MCF 10A (cell line): Measurements from ENCODE around the gene SIK2. TPM values are rescaled to one million over a fixed set of nuclear protein-coding genes. Genes with fewer than 3 reads are reported as not detected.
A peak's percentile ranks its signal among the peaks of the same experiment; 100 is the strongest.

Source experiments
- BruUV-seq: library from RNA; stranded (reverse); fragments of 400-500 nt; replicated peaks from 2 replicates; lab custom pipeline; 2021; lab: Mats Ljungman, UMichigan
- CTCF ChIA-PET: fragments of 300-600 bp; sonication (Branson Sonifier 250); formaldehyde crosslinking; extraction: SDS; loops from one replicate; lab custom pipeline; 2021; ENCODE audit warnings: antibody characterized with exemption, inconsistent platforms; lab: Yijun Ruan, JAX
- POLR2A ChIA-PET: fragments of 300-600, 350-650 bp; sonication (Branson Sonifier 250); formaldehyde crosslinking; extraction: SDS; loops from one replicate; lab custom pipeline; 2020; ENCODE audit warnings: antibody characterized with exemption, inconsistent platforms; lab: Yijun Ruan, JAX
- DNase-seq: peaks from one replicate; pipeline ENCODE4 v3.0.0-alpha.2; 2018; ENCODE audit not compliant: unreplicated experiment
- H3K27ac Mint-ChIP-seq: one replicate; pipeline ENCODE4 v1.8.0; 2022; ENCODE audit warnings: mild to moderate bottlenecking, low read depth, mixed read lengths; ENCODE audit not compliant: unreplicated experiment
- H3K27me3 Mint-ChIP-seq: one replicate; pipeline ENCODE4 v1.8.0; 2022; ENCODE audit warnings: mixed read lengths; ENCODE audit not compliant: insufficient read depth, unreplicated experiment
- H3K36me3 Mint-ChIP-seq: one replicate; pipeline ENCODE4 v1.8.0; 2022; ENCODE audit warnings: mild to moderate bottlenecking, moderate library complexity, mixed read lengths; ENCODE audit not compliant: insufficient read depth, unreplicated experiment
- H3K4me1 Mint-ChIP-seq: one replicate; pipeline ENCODE4 v1.8.0; 2022; ENCODE audit warnings: mixed read lengths; ENCODE audit not compliant: insufficient read depth, unreplicated experiment
- H3K4me3 Mint-ChIP-seq: one replicate; pipeline ENCODE4 v1.8.0; 2022; ENCODE audit warnings: mild to moderate bottlenecking, moderate library complexity, mixed read lengths; ENCODE audit not compliant: unreplicated experiment
- H3K9me3 Mint-ChIP-seq: one replicate; pipeline ENCODE4 v1.8.0; 2022; ENCODE audit warnings: mixed read lengths; ENCODE audit not compliant: unreplicated experiment
- intact Hi-C: fragments of 100-400 bp; cut with micrococcal nuclease; formaldehyde crosslinking; loops from 2 replicates; pipeline ENCODE4 v1.14.1; 2022
- total RNA-seq: library from RNA; stranded (reverse); gene quantifications from 2 replicates; pipeline ENCODE4 v1.2.3, GENCODE V29; 2022
- TF ChIP-seq, protein P1 (sequence below): fragments of 200-600 bp; IDR thresholded peaks from one replicate; pipeline ENCODE4 v1.8.0; 2022; ENCODE audit warnings: antibody characterized with exemption, mild to moderate bottlenecking; ENCODE audit not compliant: unreplicated experiment

Gene SIK2
- total RNA-seq, 1 experiment from 2014 or later, result 13.7 TPM

DNA sequence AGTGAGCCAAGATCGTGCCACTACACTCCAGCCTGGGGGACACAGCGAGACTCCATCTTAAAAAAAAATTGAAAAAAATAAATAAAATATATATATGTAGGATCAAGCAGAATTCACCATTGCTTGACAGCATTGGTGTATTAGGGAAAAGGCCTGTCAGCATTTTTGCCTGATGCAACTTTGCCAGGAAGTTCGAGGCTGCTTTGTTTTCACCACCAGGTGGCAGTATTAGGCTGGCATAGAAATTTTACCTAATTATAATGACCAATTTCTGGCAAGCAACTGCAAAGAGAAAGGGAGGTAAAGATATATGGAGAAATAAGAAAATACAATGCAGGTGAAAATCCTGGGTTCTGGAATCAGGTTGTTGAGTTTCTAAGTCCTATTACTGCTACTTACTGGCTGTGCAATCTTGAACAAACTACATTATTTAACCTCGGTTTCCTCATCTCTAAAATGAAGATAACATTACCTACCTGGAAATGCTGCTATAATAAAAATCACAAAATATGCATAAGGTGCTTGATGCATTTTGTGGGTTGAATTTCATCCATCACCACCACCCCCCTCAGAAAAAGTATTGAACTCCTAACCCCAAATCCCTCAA is 37.0 kb upstream of the SIK2 start:
- no peaks in the 10 kb centered on the region for H3K27me3 Mint-ChIP-seq
- H3K4me1 Mint-ChIP-seq, result peaks cover 13% of the 10 kb centered on the region
- H3K36me3 Mint-ChIP-seq, result no peaks in the 10 kb centered on the region
- H3K9me3 Mint-ChIP-seq, result no peaks in the 10 kb centered on the region
- no peak overlapping the region for H3K4me3 Mint-ChIP-seq
- ChIA-PET POLR2A (no interaction called here), CTCF (interaction anchor here (0.6 to 2.0 kb wide), 11 partner anchors 11 to 288 kb away, joined by 3 to 17 read pairs (median 5); no protein-coding TSS in a partner anchor)
- TF ChIP-seq, protein P1, sequence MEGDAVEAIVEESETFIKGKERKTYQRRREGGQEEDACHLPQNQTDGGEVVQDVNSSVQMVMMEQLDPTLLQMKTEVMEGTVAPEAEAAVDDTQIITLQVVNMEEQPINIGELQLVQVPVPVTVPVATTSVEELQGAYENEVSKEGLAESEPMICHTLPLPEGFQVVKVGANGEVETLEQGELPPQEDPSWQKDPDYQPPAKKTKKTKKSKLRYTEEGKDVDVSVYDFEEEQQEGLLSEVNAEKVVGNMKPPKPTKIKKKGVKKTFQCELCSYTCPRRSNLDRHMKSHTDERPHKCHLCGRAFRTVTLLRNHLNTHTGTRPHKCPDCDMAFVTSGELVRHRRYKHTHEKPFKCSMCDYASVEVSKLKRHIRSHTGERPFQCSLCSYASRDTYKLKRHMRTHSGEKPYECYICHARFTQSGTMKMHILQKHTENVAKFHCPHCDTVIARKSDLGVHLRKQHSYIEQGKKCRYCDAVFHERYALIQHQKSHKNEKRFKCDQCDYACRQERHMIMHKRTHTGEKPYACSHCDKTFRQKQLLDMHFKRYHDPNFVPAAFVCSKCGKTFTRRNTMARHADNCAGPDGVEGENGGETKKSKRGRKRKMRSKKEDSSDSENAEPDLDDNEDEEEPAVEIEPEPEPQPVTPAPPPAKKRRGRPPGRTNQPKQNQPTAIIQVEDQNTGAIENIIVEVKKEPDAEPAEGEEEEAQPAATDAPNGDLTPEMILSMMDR, result peak; percentile 70
- no peak overlapping the region for H3K27ac Mint-ChIP-seq
- peak; percentile 75 for DNase-seq
- intact Hi-C loops, result loop anchor here (1.0 to 10.0 kb wide), 4 partner anchors 111 to 280 kb away; no protein-coding TSS in a partner anchor
- no TSS peak for BruUV-seq

- ChIA-PET POLR2A (interaction anchor here (0.7 kb wide), 1 partner anchor 283 kb away, joined by 3 read pairs; no protein-coding TSS in a partner anchor), CTCF (interaction anchor here (0.6 to 2.0 kb wide), 16 partner anchors 12 to 1766 kb away, joined by 3 to 17 read pairs (median 4); no protein-coding TSS in a partner anchor)
- no TSS peak for BruUV-seq
- Mint-ChIP-seq H3K9me3 (no peaks in the 10 kb centered on the region), H3K36me3 (no peaks in the 10 kb centered on the region), H3K4me3 (no peak overlapping the region), H3K27me3 (no peaks in the 10 kb centered on the region), H3K27ac (no peak overlapping the region), H3K4me1 (peaks cover 13% of the 10 kb centered on the region)
- TF ChIP-seq, protein P1, result no peak
- no peak for DNase-seq
- intact Hi-C loops, result loop anchor here (10.0 kb wide), 1 partner anchor 282 kb away; no protein-coding TSS in a partner anchor
These were observed 35.9 kb upstream of the SIK2 start for GRCh38 chr11:111566324-111566723.

- DNase-seq, result no peak
- TF ChIP-seq, protein P1, result no peak
- intact Hi-C loops, result loop anchor here (10.0 kb wide), 1 partner anchor 285 kb away; no protein-coding TSS in a partner anchor
- Mint-ChIP-seq H3K4me3 (no peak overlapping the region), H3K4me1 (no peaks in the 10 kb centered on the region), H3K27ac (no peak overlapping the region), H3K36me3 (no peaks in the 10 kb centered on the region), H3K27me3 (no peaks in the 10 kb centered on the region), H3K9me3 (no peaks in the 10 kb centered on the region)
- CTCF ChIA-PET, result no interaction called here
- POLR2A ChIA-PET, result interaction anchor here (0.6 kb wide), 1 partner anchor 197 kb away, joined by 3 read pairs; the partner anchor contains the start of gene PPP2R1B
- BruUV-seq, result no TSS peak
These were observed 32.8 kb upstream of the SIK2 start for GRCh38 chr11:111569476-111569875.

DNA sequence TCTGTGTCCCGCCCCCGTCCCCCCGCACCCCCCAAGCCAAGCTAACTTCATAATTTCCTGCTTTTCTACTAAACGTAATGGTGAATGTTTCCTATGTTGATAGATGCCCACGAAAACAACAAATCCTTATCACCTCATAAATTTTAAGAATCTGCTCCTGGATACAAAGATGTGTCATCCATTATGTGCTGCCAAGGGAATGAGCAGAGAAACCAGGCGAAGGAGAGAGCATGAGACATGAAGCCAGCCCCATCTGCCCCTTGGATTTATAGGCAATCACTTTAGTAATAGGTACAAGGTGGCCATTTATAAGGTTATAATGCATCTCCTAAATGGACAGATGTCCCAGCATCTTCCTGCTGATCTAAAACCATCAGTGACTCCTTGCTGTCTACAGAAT is 31.5 kb upstream of the SIK2 start:
- POLR2A ChIA-PET, result no interaction called here
- TF ChIP-seq, protein P1, result no peak

More for the DNA sequence above, 31.5 kb upstream of the SIK2 start:
- no TSS peak for BruUV-seq
- Mint-ChIP-seq H3K9me3 (no peaks in the 10 kb centered on the region), H3K36me3 (no peaks in the 10 kb centered on the region), H3K27me3 (no peaks in the 10 kb centered on the region), H3K4me3 (no peak overlapping the region), H3K27ac (no peak overlapping the region), H3K4me1 (no peaks in the 10 kb centered on the region)
- CTCF ChIA-PET, result interaction anchor here (0.6 kb wide), 1 partner anchor 22 kb away, joined by 3 read pairs; no protein-coding TSS in a partner anchor
- intact Hi-C loops, result no loop called here
- no peak for DNase-seq
